ENCODE results near the gene C20orf173. TPM values are rescaled to one million over a fixed set of nuclear protein-coding genes. Genes with fewer than 3 reads are reported as not detected.

C20orf173 gene
- total RNA-seq, 1 experiment from 2014 or later, result not detected

DNA sequence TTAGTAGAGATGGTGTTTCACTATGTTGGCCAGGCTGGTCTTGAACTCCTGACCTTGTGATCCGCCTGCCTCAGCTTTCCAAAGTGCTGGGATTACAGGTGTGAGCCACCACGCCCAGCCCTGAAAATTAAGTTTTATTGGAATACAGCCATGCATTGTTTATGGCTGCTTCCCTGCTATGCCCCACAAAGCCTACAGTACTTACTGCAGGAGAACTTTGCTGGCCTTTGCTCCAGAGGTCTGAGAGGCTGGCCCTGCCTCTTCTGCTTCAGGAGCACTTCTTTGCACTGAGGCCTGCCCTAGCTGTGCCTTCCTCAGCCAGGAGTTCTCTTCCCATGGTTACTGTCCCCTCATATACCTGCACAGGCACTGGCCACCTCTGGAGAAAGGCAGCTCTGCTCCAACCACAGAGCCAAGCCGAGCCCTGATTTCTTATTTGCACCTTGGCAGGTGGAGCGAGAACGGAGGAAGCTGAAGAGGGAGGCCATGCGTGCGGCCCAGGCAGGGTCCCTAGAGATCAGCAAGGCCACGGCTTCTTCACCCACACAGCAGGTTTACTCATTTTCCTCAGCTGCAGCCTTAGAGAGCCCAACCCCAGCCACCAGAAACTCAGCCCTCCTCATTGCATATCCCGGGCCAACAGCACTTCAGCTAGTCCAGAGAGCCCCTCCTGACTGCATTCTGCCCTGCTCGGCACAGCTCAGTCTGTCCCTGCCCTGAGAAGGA, 20.8 kb downstream of the C20orf173 start:
- no peak overlapping the region for H3K4me3 ChIP-seq (replicated peaks in 1 of 2; ENCODE audit: low read depth in 1 of 2, low read length in 2 of 2)
- POLR2A ChIA-PET, result no interaction called here
- CTCF ChIA-PET, result no interaction called here
- BruUV-seq (replicated peaks), result no TSS peak
- DNase-seq (ENCODE audit: low read depth, low spot score) (no peak), ATAC-seq (no peak)
- H3K36me3 ChIP-seq (ENCODE audit: control insufficient read depth in 1 of 2, insufficient read depth in 2 of 2, low read length in 2 of 2), result peaks cover 16 to 24% of the 10 kb centered on the region in 2 experiments; a peak in 3 of 4 replicates
- no peak overlapping the region for H3K4me2 ChIP-seq (ENCODE audit: low read length)
- H2AFZ ChIP-seq (ENCODE audit: low read depth, low read length, poor library complexity, severe bottlenecking), result no peak overlapping the region
- intact Hi-C loops (cut with micrococcal nuclease), result no loop called here
- TF ChIP-seq EGR1 (IDR thresholded peaks at IDR 0.05; ENCODE audit: low read depth), result no peak
- TF ChIP-seq SP1 (IDR thresholded peaks at IDR 0.05; ENCODE audit: low read depth), result no peak
- TF ChIP-seq, protein P1, sequence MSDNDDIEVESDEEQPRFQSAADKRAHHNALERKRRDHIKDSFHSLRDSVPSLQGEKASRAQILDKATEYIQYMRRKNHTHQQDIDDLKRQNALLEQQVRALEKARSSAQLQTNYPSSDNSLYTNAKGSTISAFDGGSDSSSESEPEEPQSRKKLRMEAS (IDR thresholded peaks at IDR 0.05), result no peak
- TF ChIP-seq FOSL1 (IDR thresholded peaks at IDR 0.05; ENCODE audit: low read depth), result no peak
- TF ChIP-seq CTCF (IDR thresholded peaks at IDR 0.05 in 2 of 3, conservative IDR thresholded peaks at IDR 0.05 in 1 of 3; ENCODE audit: borderline replicate concordance in 1 of 3, insufficient read depth in 1 of 3, low read depth in 2 of 3, low read length in 2 of 3), result no peak
- TF ChIP-seq POLR2AphosphoS5 (IDR thresholded peaks at IDR 0.05; ENCODE audit: low read depth, low read length), result no peak
- no peak for TF ChIP-seq EZH2phosphoT487 (IDR thresholded peaks at IDR 0.05; ENCODE audit: borderline replicate concordance)
- no peak for TF ChIP-seq SIN3A (IDR thresholded peaks at IDR 0.05; ENCODE audit: low read depth)
- TF ChIP-seq ZNF274 (IDR thresholded peaks at IDR 0.05; ENCODE audit: low read depth, low read length), result no peak
- no peaks in the 10 kb centered on the region for H3K9me3 ChIP-seq (ENCODE audit: control insufficient read depth in 1 of 2, insufficient read depth in 1 of 2, low read depth in 1 of 2, low read length in 2 of 2)
- H3K27me3 ChIP-seq (ENCODE audit: insufficient read depth, low read length), result no peaks in the 10 kb centered on the region
- no peaks in the 10 kb centered on the region for H4K20me1 ChIP-seq (ENCODE audit: insufficient read depth)
- H3K79me2 ChIP-seq (ENCODE audit: insufficient read depth, low read length), result no peaks in the 10 kb centered on the region
- no peak overlapping the region for H3K9ac ChIP-seq (ENCODE audit: low read length)
- no peak overlapping the region for H3K27ac ChIP-seq (ENCODE audit: low read depth, low read length)
- RAD21 ChIA-PET (ENCODE audit: low non-redundant PET in 1 of 2, low total read pairs in 2 of 2, uncharacterized antibody in 2 of 2, unreplicated experiment in 2 of 2), result no interaction called here
- no peaks in the 10 kb centered on the region for H3K9me2 ChIP-seq (ENCODE audit: insufficient read depth)
- H3K4me1 ChIP-seq (ENCODE audit: control insufficient read depth in 1 of 2, insufficient read depth in 2 of 2, low read length in 2 of 2), result peaks cover 0 to 14% of the 10 kb centered on the region in 2 experiments; a peak in 2 of 4 replicates

Data from HCT116 (cell line).